Omental fat pad (tissue), 4 donors: ENCODE measurements around the gene AOX1. TPM values are rescaled to one million over a fixed set of nuclear protein-coding genes. Genes with fewer than 3 reads are reported as not detected.

ENCODE experiments used
- ATAC-seq: fragments of 150-250 bp; one replicate; pipeline ENCODE4 v1.9.1; 2016; ENCODE audit warnings: mild to moderate bottlenecking, moderate library complexity; ENCODE audit not compliant: low FRiP score
- DNase-seq: peaks from one replicate; pipeline ENCODE4 v3.0.0-alpha.2; 2019; ENCODE audit warnings: low spot score
- total RNA-seq, 4 donors: library from RNA; depleted of rRNA; stranded (reverse); fragments of >200 nt; gene quantifications; one replicate each; pipeline ENCODE4 v1.1.0, GENCODE V29; 2016
- TF ChIP-seq, protein P1 (sequence below), 3 donors: fragments of 450-650 bp; IDR thresholded peaks; one replicate each; pipeline ENCODE4 v1.5.1; 2016 to 2017; ENCODE audit warnings: antibody characterized with exemption in 3 of 3, mild to moderate bottlenecking in 3 of 3, moderate library complexity in 2 of 3

AOX1 gene
- total RNA-seq, 4 donors from 2014 or later = 241 to 629 (median 321) TPM

GRCh38 chr2:200618590-200619021 lies 32.8 kb downstream of the AOX1 start:
- DNase-seq = no peak
- no peak for ATAC-seq
- TF ChIP-seq, protein P1, sequence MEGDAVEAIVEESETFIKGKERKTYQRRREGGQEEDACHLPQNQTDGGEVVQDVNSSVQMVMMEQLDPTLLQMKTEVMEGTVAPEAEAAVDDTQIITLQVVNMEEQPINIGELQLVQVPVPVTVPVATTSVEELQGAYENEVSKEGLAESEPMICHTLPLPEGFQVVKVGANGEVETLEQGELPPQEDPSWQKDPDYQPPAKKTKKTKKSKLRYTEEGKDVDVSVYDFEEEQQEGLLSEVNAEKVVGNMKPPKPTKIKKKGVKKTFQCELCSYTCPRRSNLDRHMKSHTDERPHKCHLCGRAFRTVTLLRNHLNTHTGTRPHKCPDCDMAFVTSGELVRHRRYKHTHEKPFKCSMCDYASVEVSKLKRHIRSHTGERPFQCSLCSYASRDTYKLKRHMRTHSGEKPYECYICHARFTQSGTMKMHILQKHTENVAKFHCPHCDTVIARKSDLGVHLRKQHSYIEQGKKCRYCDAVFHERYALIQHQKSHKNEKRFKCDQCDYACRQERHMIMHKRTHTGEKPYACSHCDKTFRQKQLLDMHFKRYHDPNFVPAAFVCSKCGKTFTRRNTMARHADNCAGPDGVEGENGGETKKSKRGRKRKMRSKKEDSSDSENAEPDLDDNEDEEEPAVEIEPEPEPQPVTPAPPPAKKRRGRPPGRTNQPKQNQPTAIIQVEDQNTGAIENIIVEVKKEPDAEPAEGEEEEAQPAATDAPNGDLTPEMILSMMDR (IDR thresholded peaks at IDR 0.05) = no peak

DNA sequence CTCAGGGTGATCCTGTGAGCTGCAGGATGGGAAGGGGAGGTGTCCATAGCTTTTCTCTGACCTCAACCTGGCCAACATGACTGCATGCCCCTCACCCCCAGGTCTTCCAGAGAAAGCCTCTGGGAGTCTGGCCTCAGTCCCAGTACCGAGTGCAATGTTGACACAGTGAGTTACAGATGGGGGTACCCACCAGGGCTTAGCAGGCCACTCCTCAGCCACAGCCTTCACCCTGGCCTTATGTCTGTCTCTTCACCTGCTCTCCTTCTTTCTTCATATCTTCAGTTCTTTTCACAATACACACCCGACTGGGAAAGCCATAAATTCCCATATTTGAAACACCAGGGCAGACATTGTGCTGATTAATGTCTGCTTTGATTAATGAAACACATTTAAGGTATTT lies 33.5 kb downstream of the AOX1 start:
- TF ChIP-seq, protein P1 (IDR thresholded peaks at IDR 0.05) = no peak
- no peak for DNase-seq

DNA sequence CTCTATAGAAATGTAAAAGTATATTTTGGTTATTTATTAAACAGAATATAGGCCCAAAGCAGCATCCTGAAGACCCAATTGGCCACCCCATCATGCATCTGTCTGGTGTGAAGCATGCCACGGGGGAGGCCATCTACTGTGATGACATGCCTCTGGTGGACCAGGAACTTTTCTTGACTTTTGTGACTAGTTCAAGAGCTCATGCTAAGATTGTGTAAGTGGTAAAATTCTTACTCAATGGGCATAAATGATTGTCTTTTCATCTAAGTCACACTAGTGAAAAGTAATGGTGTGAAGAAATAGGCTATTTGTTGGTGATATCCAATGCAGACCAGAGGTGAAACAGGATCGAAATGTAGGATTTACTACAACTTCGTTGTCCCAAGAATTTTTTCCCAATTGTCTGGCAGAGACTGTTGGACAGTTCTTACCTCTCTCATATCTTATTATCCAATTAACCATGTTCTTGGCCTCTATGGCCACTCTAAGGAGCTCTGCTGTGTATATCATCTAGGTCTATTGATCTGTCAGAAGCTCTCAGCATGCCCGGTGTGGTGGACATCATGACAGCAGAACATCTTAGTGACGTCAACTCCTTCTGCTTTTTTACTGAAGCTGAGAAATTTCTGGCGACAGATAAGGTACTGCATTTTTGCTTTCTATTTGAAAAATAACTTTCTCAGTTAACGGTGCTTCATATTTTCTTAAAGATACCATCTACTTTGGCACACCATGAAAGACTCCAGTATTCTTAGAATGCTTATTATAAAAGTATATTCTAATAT lies 35.0 kb downstream of the AOX1 start:
- DNase-seq (no peak), ATAC-seq (no peak)
- TF ChIP-seq, protein P1 (IDR thresholded peaks at IDR 0.05) = no peak

More for the DNA sequence above, 33.5 kb downstream of the AOX1 start:
- ATAC-seq = peak; percentile 39

DNA sequence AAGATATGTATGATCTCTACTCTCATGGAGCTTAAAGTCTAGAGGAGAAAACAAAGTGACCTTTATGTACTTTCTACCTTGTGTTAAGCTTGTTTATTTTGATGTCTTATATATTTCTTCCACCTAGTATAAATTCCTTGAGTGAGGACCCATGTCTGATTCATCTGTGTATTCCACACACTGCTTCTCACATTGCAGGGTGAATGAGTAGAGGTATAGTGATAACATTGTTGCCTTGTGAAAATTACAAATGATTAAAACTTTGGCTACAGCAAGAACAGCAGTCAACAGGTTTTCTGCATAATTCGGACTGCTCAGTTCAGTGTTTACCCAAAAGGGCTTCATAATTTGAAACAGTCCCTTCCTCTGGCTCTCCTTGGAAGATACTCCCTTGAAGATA lies 36.3 kb downstream of the AOX1 start:
- ATAC-seq (no peak), DNase-seq (no peak)
- TF ChIP-seq, protein P1 (IDR thresholded peaks at IDR 0.05) = no peak

DNA sequence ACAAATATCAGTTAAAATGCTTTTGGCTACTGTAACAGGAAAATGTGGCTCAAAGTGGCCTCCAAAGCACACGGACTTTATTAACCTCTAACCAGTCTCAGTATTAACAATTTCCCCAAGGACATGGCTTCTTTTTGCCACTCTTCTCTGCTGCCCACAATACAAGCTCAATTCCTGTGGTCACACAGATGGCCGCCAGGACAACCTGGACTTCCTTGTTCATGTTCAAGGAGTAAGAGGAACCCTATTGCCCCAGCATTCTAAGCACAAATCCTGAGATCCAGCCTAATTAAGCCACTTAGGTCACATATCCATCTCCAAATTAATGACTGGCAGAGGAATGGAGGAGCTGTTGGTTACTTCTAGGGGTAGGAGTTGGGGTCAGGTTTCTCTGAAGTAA lies 38.2 kb downstream of the AOX1 start:
- DNase-seq (no peak), ATAC-seq (no peak)
- TF ChIP-seq, protein P1 (IDR thresholded peaks at IDR 0.05) = no peak

DNA sequence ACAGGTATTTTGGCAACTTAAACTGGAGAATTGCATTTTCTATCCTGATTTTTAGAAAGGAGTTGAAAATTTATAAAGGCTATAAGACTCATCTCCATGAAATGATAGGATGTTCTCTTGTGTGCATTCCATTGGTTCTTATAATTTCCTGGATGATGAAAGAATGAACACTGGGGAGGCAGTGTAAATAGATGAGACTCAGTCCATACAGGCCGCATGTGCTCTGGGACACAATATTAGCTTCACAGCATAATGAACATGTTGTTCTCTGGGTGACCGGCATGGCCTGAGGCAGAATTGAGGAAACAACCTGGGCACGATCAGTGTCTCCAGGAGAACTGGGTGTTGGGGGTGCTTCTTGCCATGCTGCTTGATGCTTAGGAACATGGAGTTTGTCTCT lies 38.8 kb downstream of the AOX1 start:
- no peak for DNase-seq
- ATAC-seq = no peak
- TF ChIP-seq, protein P1 (IDR thresholded peaks at IDR 0.05) = no peak

GRCh38 chr2:200625282-200625681 lies 39.5 kb downstream of the AOX1 start:
- no peak for ATAC-seq
- no peak for DNase-seq
- TF ChIP-seq, protein P1 (IDR thresholded peaks at IDR 0.05) = no peak
